HepG2 (cell line): ENCODE data around the gene YIF1A. TPM values are rescaled to one million over a fixed set of nuclear protein-coding genes. Genes with fewer than 3 reads are reported as not detected.

Source experiments
- CC2D1A ChIP-seq: sonication (generic); formaldehyde crosslinking; IDR thresholded peaks from 2 replicates; pipeline ENCODE4 v1.8.1; 2023; ENCODE audit warnings: mild to moderate bottlenecking, missing genetic modification reagents
- FIP1L1 ChIP-seq: fragments of 200-400 bp; formaldehyde crosslinking; IDR thresholded peaks from 2 replicates; pipeline ENCODE4 v1.6.1; 2018; ENCODE audit warnings: low read depth, mild to moderate bottlenecking, low read length, moderate library complexity, borderline replicate concordance; ENCODE audit not compliant: insufficient read depth
- IKZF4 ChIP-seq: sonication (generic); formaldehyde crosslinking; IDR thresholded peaks from 2 replicates; pipeline ENCODE4 v1.5.1; 2020; ENCODE audit warnings: borderline replicate concordance, mild to moderate bottlenecking, low read depth, missing genetic modification reagents; ENCODE audit errors: not compliant biosample characterization
- ISL2 ChIP-seq: sonication (generic); formaldehyde crosslinking; IDR thresholded peaks from 2 replicates; pipeline ENCODE4 v1.5.0; 2020; ENCODE audit warnings: missing genetic modification reagents
- KAT8 ChIP-seq: IDR thresholded peaks from 2 replicates; pipeline ENCODE4 v1.6.1; 2016; ENCODE audit warnings: missing genetic modification reagents, missing compliant biosample characterization
- ONECUT2 ChIP-seq: sonication (generic); formaldehyde crosslinking; IDR thresholded peaks from 2 replicates; pipeline ENCODE4 v1.4.0; 2020; ENCODE audit warnings: missing genetic modification reagents
- RBM39 ChIP-seq: fragments of 200-400 bp; formaldehyde crosslinking; IDR thresholded peaks from one replicate; pipeline ENCODE4 v1.6.1; 2018; ENCODE audit warnings: antibody characterized with exemption, mild to moderate bottlenecking, low read depth, low read length; ENCODE audit not compliant: poor library complexity, severe bottlenecking
- REPIN1 ChIP-seq: sonication (generic); formaldehyde crosslinking; IDR thresholded peaks from 2 replicates; pipeline ENCODE4 v1.8.0; 2022; ENCODE audit warnings: missing genetic modification reagents, low read depth, mild to moderate bottlenecking, borderline replicate concordance
- SRF ChIP-seq: IDR thresholded peaks from 2 replicates; pipeline ENCODE4 v1.6.1; 2011; ENCODE audit warnings: mild to moderate bottlenecking, low read depth, low read length, moderate library complexity
- STAG1 ChIP-seq: sonication (generic); formaldehyde crosslinking; IDR thresholded peaks from 2 replicates; pipeline ENCODE4 v1.4.0; 2020; ENCODE audit warnings: missing genetic modification reagents
- SUZ12 ChIP-seq: fragments of 150-350 bp; IDR thresholded peaks from 2 replicates; pipeline ENCODE4 v1.6.1; 2014; ENCODE audit warnings: low read depth, low read length
- ZNF609 ChIP-seq: sonication (generic); formaldehyde crosslinking; IDR thresholded peaks from 2 replicates; pipeline ENCODE4 v1.4.0; 2020; ENCODE audit warnings: mild to moderate bottlenecking, missing genetic modification reagents, borderline replicate concordance
- ZSCAN31 ChIP-seq: sonication (generic); formaldehyde crosslinking; IDR thresholded peaks from 2 replicates; pipeline ENCODE4 v1.5.0; 2020; ENCODE audit warnings: low read depth, mild to moderate bottlenecking, missing genetic modification reagents
- polyA plus RNA-seq, 8 experiments: library from polyadenylated mRNA; depleted of rRNA in 3 of 8; stranded (reverse) in 7 of 8; unstranded in 1 of 8; fragments of >200 nt; fragmentation: Illumina TruSeq in 4 of 8; extraction: Trizol in 4 of 8; gene quantifications; 2 replicates each; pipeline versions ENCODE4 v1.2.1 to v1.2.3, GENCODE V29; 2011 to 2016; ENCODE audit warnings: low read depth in 4 of 8, missing spikeins in 1 of 8, mixed read lengths in 1 of 8; ENCODE audit not compliant: insufficient read depth in 1 of 8
- total RNA-seq, 5 experiments: library from RNA; depleted of rRNA; stranded (reverse); fragments of >200 nt; fragmentation: Illumina TruSeq; extraction: Trizol; gene quantifications; 2 replicates each; pipeline ENCODE4 v1.2.3, GENCODE V29; 2016; ENCODE audit warnings: low read depth in 1 of 5
- TF ChIP-seq, protein P1 (sequence below): sonication (generic); formaldehyde crosslinking; IDR thresholded peaks from 2 replicates; pipeline ENCODE4 v1.8.0; 2022; ENCODE audit warnings: mild to moderate bottlenecking, missing genetic modification reagents; ENCODE audit not compliant: insufficient replicate concordance

The YIF1A gene
- total and polyA plus RNA-seq, 2 of the 13 experiments (the other 11 are each of a cell fraction or from before 2014, with no cell fraction given) = 133 to 145 TPM

DNA sequence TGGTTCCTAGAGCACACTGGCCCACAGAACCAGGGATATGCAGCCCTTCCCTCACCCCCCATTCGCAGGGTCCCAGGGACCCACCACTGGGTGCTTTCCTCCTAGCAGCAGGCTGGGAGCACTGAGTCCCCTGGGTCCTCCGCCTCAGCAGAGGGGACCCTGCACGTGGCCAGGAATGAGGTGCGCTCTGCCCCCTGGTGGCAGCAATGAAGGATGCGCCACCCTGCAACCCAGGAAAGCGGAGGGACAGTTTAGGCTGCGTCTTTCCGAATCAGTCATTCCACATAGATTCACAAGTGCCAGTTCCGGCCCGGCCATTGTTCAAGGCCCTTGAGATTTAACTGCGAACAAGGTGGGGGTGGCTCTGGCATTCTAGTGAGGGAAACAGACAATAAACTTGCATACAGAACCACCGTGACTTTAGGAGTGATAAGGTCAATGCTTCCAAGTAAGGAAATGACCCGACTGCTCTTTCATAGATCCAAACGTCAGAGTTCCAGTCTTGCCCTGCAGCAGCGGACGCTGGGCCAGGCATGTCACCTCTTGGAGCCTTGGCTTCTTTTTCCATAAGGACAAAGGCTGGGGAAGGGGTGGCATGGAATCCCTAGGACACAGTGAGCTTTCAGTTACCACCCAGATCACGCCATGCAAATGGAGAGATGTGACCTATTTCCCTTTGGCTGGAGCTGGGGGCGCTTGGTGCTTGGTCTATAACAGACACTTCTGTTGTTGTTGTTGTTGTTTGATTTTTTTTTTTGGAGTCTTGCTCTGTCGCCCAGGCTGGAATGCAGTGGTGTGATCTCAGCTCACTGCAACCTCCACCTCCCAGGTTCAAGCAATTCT is 39.6 kb upstream of the YIF1A start (continued):
- no peak for TF ChIP-seq SRF
- no peak for TF ChIP-seq RBM39
- peak; percentile 18; the same call in 1 of the 2 replicates for TF ChIP-seq ZNF609 (CRISPR knock-in tag)
- TF ChIP-seq, protein P1, sequence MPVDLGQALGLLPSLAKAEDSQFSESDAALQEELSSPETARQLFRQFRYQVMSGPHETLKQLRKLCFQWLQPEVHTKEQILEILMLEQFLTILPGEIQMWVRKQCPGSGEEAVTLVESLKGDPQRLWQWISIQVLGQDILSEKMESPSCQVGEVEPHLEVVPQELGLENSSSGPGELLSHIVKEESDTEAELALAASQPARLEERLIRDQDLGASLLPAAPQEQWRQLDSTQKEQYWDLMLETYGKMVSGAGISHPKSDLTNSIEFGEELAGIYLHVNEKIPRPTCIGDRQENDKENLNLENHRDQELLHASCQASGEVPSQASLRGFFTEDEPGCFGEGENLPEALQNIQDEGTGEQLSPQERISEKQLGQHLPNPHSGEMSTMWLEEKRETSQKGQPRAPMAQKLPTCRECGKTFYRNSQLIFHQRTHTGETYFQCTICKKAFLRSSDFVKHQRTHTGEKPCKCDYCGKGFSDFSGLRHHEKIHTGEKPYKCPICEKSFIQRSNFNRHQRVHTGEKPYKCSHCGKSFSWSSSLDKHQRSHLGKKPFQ (CRISPR knock-in tag) = peak; percentile 83
- no peak for TF ChIP-seq IKZF4 (CRISPR knock-in tag)
- TF ChIP-seq SUZ12 = no peak
- 0 out of 2 replicates have a peak, but pooled peaks have one; percentile 49 for TF ChIP-seq ISL2 (CRISPR knock-in tag)
- peak; percentile 74 for TF ChIP-seq KAT8 (CRISPR knock-in tag)
- TF ChIP-seq REPIN1 (CRISPR knock-in tag) = peak; percentile 76
- no peak for TF ChIP-seq ZSCAN31 (CRISPR knock-in tag)
- TF ChIP-seq FIP1L1 = no peak
- peak; percentile 87 for TF ChIP-seq STAG1 (CRISPR knock-in tag)
- TF ChIP-seq CC2D1A (CRISPR knock-in tag) = no peak
- no peak for TF ChIP-seq ONECUT2 (CRISPR knock-in tag)
